Stimulated activated CD8-positive, alpha-beta memory T cell treated with anti-CD3 and anti-CD28 coated beads, Interleukin-7, amount 100 ng/mL, for 4 hours (primary cell): ENCODE measurements around the gene SEC61B.
"Not testable (repeated sequence)": the region's sequence is repeated elsewhere in the genome, so short reads cannot be mapped to it uniquely, and the experiment has no call there.

Experiments used
- DNase-seq, 2 donors: peaks; one replicate each; pipeline ENCODE4 v3.0.0-alpha.2; 2020; ENCODE audit warnings: low read depth in 2 of 2

The SEC61B gene

DNA sequence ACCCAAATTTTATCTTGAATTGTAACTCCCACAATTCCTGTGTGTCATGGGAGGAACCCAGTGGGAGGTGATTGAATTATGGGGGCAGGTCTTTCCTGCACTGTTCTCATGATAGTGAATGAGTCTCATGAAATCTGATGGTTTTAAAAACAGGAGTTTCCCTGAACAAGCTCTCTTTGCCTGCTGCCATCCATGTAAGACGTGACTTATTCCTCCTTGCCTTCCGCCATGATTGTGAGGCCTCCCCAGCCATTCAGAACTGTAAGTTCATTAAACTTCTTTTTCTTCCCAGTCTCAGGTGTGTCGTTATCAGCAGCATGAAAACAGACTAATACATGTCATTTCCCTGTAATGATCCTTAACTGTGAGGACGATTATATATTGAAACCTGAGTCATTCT lies 15.8 kb downstream of the SEC61B start:
- not testable (repeated sequence) for DNase-seq

DNA sequence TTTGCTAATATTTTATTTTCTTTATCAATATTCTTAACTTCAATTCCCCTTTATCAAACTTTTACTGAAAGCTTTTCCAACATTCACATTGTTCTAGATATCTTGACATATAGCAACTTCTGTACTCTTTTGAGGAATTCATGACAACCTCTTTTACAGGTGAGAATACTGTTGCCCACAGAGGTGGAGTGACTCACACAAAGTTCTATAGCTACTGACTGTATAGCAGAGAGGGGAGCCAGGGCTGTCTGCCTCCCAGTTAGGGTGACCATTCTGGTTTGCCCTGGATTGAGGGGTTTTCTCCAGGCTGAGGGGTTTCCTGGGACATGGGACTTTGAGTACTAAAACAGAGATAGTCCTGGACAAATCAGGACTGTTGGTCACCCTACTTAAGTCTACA lies 16.2 kb downstream of the SEC61B start:
- DNase-seq, result no peak

DNA sequence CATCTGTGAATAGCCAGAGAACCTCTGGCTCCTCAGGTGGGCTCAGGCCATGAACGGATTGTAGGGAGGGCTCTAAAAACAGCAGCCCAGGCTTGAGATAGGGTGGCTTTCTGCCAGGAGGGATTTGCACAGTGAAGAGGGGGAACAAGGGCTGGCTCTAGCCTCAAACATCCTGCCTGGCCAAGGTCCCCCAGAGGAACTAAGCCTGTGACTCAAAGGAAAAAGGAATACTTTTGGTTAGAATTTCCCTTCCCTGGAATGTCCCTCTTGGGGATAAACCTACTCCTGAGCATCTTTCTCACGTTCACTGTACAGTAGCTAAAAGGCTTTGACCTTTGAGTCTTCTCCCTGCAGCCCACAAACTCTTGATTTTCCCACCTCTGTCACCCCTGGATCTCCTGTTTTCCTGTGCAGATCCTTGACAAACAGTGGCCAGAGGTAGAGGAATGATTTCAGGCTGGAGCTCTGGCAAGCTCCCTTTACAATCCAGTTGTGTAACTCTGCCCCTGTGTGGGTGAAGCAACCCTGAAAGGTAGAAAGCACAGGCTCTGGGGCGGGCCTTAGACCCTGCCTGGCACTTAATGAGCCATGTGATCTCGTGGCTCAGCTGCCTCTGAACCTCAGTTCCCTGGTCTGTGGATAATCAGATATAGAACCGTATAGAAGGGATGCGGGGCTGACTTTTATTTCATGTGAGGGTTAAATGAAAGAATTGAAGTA lies 17.4 kb downstream of the SEC61B start:
- no peak for DNase-seq

DNA sequence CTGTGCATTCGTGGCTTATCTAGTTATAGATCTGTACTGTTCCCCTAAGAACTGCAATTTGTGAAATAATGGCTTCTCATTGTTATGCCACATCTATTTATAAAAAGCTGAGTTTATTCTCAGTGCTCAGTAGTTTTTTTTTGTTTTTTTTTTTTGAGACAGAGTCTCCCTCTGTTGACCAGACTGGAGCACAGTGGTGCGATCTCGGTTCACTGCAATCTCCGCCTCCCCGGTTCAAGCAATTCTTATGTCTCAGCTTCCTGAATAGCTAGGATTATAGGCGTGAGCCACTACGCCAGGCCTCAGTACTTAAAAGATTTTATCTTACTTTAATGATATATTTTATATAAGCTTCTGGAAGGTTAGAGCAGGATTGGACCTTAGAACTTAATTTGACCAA lies 19.0 kb downstream of the SEC61B start:
- no peak for DNase-seq

DNA sequence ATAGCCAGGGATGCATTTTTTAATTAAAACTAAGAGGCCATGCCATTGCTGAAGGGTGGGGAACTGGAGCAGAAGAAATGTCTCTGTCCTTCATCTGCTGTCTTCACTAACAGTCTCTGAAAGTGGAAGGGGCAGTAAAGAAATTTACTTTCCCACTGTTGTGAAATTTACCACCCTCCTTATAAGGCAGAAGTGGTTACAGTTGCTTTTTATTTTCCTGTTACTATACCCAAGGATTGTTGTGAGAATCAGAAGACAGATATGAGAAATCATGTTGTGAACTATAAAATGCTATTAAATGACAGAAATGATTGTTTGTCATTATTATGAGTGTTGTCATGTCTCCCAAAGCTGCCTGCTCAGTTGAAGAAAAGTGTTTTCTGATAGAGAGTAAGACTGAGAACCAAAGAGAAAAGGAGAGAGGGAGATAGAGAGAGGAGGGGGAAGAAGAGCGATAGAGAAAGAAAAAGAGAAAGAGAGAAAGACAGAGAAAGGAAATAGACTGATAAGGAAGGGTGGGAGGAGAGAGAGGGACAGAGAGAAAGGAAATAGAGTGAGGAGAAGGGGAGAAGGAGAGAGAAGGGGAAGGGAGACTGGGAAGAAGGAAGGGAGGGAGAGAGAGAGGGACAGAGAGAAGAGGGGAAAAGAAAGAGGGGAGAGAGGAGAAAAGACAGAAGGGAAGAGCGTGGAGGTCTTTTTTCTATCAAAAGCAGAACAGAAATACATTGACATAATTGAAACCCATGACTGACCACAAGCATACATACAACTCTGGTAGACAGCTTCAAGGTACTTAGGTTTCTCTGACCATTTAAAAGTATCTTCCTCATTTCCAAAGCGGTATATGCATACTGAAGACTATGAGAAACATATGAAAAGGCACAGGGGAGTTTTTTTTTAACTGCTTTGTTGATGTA lies 22.5 kb downstream of the SEC61B start:
- no peak for DNase-seq

DNA sequence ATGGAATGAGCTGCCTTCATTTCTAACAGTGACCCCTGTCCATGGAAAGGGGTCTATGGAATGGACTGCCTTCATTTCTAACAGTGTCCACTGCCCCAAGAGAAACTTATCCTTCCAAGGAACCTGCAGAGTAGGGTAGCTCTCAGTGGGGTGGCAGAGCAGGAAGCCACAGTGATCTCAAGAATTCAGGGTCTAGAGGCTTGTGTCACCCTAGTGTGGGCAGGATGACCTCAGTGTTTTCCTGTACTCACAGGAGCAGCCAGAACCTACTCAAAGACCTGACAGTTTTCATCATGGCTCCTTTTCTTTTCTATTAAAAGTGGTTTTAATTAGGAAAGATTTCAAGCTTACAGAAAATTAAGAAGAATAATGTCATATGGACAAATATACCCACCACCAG lies 27.5 kb downstream of the SEC61B start:
- DNase-seq, result no peak

DNA sequence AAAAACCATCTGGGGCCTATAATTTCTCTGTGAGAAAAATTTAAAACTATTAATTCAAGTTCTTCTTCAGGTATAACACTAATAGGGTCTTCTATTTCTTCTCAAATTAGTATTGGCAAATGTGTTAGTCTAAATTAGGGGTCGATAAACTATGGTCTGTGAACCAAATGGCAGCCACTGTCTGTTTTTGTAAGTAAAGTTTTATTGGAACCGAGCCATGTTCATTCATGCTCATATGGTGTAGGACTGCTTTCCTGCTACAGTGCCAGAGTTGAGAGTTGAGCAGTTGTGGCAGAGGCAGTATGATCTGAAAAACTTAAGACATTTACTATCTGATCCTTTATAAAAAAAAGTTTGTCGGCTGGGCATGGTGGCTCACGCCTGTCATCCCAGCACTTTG lies 29.1 kb downstream of the SEC61B start:
- DNase-seq, result no peak

DNA sequence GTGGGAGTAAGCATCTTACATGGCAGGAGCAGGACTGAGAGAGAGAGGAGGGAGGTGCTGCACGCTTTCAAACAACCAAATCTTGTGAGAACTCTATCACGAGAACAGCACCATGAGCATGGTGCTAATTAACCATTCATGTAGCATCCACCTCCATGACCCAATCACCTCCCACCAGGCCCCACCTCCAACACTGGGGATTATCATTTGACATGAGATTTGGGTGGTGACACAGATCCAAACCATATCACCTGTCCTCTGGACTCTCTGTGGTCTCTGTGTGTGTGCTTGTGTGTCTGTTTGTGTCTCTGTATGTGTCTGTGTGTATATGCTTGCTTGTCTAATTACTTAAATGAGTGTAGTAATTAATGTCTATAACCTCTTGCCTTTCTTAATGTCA lies 31.1 kb downstream of the SEC61B start:
- no peak for DNase-seq

DNA sequence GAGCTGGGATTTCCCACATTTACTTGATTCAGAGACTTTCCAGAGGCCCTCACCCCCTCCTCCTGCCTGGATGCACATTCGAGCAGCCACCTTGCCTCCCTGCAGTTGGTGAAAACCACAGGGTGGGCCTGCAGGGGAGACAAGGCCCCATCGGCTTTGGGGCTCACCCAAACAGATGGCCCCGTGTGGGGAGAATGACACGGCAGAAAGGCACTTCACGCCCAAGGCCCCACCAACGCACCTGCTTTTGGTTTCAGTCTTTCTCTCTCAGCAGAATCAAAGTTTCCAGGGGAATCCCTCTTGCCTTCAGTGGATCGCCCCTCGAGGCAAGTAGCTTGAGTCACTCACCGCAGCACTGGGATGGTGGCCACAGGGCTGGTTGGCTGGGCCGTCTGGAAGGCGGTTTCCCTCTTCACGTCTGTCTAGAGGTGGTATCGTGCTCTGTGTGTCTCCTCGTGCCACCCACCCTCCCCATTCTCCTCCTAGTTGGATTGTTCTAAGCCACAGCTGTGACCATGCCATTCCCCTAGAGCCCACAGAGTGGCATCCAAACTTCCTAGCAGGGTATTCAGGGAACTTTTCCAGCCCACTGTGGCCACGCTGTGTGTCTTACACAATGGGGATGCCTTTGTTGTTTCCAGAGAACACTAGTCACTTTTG lies 31.8 kb downstream of the SEC61B start:
- DNase-seq, result peak; percentile 74 to 76

DNA sequence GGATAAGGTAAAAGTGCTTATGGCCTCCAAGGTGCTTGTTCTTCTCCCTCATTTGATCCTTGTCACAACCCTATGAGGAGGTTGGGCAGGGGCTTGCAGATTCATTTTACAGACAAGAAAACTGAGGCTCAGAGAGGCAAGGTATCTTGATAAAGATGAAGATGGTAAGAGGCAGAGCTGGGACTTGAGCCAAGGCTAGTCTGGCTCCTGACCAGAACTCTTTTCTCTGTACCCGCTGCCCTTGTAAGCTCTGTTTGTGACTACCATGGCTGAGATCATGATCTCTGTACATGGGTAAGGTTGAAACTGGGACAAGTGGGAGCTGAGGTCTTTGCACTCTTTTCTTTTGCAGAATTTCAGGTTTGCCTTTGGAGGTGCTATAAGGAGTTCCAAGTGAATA lies 33.6 kb downstream of the SEC61B start:
- no peak for DNase-seq

DNA sequence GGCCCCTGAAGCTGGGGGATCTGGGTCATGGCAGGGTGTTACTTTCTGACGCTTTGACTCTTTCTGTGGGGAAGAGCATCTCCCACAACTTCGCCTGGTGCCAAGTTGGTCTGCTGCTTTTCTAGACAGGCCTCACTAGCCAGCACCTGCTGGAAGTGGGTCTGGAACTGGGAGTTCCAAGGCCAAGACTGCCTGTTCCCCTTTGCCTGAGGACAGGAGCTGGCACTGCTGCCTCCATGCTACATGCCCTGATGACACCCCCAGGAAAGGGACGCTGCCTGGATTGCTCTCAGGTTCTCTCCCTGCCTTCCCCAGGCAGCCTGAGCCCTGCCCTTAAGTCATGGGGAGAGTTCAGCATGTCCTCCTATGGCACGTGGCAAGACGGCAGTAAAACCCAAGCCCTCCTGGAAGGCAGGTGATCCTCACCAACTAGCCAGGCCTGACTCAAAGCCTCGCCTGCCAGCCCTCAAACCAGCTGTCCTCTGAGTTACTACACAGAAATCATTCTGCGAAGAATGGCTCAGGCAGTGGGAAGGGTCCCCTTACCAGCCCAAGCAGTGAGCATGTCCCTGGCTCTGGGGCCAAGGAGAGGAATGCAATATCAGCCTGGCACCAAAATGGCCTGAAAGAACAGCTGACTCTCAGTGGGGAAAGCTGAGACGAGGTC lies 35.8 kb downstream of the SEC61B start:
- no peak for DNase-seq

DNA sequence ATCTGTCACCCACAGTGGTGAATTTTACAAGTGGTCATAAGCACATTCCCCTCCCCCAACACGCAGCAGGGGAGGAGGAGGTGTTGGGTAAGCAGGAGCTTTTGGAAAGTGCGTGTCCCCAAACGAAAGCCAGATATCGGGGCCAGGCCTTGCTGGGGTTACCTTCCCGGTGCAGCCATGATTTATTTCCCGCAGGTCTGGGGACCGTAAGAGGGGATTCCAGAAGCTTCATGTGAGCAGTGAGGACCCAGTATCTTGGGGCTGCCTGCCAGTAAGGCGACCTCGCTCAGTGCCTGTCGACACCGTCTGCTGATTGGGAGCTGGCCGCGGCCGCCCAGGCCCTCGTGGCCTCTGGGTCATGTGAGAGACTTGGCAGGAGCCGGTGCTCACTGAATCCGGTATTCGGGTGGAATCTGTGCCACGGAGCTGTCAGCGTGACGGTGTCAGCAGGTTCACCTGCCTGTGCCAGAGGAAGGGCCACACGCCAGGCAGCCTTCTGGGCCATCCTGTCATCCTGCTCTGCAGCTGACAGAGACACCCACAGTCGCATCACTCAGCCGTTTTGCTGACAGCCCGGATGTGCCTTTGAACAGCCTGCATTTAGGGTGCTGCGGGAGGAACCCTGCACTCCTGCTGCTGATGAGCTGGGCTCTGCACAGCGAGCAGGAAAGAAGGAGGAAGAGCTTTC lies 37.3 kb downstream of the SEC61B start:
- peak; percentile 13 to 16 for DNase-seq

DNA sequence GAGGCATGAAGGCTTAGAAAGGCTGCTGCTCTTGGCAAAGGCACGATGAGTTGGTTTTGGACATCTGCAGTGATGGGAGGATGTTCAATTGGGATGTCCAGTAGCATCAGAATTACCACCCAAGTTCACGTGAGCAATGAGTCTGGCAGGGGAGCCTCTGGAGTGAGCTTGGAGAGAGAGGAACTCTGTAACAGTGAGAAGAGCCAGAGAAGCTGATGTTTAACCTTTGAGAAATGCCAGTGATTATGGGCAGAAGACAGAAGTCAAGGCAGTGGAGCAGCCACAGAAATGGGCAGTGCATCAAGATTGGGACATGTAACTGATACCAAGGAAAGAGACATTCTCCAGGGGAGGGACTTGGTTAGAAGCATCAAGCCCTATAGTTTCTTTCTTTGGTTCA lies 39.8 kb downstream of the SEC61B start:
- DNase-seq, result no peak

DNA sequence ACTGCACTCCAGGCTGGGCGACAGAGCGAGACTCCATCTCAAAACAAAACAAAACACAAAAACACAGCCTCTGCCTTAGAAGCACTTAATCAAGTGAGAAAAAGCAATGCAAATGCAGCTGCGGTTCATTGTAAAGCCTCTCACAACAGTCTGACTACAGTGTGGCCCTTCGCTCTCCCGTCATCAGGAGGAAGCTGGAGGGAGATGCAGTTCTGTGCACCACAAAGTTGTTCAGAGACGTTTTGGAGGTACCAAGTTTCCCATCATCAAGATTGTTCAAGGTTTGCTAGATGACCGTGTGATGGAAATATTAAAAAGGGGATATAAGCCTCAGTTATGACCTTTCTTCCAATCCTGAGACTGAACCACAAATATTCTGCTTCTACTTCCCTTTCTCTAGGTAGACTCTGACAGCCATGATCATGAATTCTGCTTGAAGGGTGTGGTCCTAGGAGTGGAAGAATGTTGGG lies 40.9 kb downstream of the SEC61B start:
- DNase-seq, result no peak

DNA sequence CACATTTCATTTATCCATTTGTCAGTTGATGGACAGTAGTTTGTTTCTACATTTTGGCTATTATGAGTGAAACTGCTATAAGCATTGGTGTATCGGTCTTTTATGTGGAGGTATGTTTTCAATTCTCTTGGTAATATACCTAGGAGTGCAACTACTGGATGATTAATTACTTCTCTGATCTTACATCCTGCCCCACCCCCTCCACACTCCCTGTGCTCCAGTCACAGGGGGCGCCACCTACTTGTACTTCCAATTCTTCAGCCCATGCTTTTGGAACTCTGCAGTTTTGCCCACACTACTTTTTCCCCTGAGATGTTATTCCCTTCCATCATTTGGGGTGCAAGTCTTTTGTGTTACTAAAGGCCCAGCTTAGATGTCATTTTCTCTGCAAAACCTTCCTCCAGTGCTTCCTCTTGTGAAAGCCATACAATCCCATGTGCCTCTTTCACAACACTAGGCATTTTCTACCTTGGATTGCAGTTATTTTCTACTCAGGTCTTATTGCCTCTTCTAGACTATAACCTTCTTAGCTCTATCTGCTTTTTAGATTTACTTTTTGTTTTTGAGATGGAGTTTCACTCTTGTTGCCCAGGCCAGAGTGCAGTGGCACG lies 42.1 kb downstream of the SEC61B start:
- no peak for DNase-seq

DNA sequence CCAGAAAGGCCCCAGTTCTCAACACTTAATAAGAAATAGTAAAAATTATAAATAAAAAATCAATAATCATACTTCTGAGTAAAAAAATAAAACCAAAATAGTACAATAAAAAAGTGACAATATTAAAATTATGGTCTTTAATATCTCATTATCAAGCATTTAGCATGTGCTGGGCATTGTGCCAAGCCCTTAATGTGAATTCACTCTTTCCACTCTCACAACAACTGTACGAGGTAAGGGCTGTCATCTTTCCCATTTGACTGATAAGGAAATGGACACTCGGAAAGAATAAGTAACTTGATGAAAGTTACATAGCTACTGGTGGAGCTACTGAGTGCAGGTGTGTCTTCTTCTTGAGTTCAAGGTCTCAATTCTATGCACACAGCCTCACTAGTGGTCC lies 43.6 kb downstream of the SEC61B start:
- DNase-seq, result no peak

DNA sequence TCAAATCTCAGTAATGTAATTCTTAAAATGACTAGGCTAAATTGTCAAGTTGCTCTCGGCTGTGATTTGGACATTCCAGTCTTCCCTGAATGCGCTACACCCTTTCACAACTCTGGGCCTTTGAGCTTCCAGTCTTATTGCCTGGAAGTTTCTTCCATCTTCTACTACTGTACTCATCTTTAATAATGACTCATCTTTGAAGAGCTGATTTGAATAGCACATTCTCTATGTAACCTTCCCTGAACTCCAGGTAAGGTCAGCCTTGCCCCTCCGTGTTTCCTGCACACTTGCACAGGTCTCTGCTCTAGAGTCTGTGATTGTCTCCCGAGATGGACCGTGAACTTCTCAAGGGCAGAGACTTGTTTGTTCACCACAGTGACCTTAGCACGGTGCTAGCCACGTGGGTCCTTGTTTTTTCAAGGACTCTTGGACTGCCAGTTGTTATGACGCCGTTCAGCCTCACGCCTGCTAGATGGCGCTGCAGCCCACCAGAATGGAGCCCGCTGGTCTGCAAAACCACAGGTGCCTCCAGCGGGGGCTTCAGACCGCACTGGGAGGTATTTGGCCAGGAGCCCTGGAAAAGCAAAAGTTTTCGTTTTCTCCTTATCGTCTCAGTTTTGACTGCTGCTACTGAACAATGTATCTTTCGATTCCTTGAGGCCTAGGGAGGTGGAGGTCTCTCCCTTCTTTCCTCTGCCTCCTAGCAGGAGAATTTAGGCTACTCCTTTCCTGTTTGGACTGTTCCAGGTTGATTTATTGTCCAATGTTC lies 44.4 kb downstream of the SEC61B start:
- DNase-seq, result peak; percentile 39 to 42

DNA sequence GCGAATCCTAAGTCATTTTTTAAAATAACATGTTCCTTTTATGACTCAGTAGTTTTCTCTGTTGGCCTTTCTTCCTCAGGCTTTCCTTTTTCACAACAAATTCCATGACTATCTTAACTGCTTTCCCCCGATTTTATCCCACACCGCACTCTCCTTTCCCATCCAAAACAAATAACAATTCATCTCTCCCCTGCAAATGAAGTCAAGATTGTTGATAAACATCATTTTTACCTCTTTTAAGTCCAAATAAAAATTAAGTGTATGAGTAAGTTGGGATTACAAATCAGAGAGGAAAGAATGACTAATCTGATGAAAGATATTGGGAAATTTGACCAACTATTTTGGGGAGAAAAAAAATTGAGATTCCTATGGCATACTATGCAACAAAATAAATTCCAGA lies 47.3 kb downstream of the SEC61B start:
- DNase-seq, result no peak

DNA sequence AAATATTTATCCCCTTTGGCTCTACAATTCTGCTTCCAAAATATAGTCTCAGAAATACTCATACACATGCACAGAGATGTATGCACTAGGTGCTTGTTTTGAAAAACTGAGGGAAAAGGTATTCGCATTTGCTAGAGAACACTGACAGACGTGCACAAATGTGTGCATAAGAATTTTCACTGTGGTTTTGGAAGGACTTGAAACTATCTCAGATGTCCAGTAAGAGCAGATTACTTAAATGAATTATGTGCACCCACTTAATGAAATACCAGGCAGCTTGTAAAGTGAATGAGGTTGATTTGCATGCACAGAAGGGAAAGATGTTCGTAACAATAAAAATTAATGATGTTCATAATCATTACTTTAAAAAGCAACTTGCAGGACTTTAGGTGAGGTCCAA lies 48.4 kb downstream of the SEC61B start:
- no peak for DNase-seq

DNA sequence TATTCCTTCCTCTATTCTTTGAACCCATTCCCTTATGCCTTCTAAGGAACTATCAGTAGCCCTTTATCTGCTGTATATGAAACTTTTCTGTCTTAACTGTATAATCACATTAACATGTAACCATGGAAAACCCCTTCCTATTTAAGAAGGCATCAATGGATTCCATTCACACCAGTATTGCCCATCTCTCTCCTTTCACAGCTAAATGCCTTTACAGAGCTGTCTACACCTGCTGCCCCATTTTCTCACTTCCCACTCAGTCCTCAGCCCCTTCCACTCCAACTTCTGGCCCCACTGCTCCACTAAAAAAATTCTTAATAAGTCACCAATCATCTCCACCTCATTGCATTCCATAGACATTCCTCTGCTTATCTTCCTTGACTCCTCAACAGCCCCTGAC lies 50.8 kb downstream of the SEC61B start:
- DNase-seq, result no peak
